HG03066 (cell line): ENCODE data around the gene PAQR7.
A peak's percentile ranks its signal among the peaks of the same experiment; 100 is the strongest.

Experiments used
- ATAC-seq: cut with Tn5 transposase; IDR thresholded peaks from one replicate; pipeline ENCODE4 v1.9.1; 2021; ENCODE audit warnings: low read depth; ENCODE audit not compliant: unreplicated experiment

The PAQR7 gene

GRCh38 chr1:25875856-25876692 is 566 bp upstream of the PAQR7 start:
- no peak for ATAC-seq

DNA sequence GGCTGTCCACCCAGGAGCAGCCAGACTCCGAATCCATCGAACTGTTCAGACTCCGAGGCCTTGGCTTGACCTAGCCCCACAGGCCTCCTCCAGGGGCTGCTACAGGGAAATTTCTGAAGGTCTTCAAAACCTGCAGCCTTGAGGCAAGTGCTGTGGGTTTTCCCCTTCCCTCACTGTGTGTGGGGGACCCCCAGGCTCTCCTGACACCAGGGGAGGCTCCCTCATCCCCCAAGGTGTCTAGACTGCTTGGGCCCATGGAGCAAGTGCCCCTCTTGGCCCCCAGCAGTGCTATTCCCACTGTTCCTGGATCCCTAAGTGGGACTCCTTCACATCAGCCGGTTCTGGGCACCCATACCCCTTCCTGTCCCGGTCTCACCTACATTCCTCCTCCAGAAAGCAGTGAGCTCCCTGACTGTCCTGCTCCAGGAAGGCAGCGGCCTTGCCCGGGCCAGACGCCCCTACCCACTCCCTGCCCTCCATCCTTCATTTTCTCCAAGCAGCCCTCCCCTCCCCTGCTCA is 814 bp downstream of the PAQR7 start:
- no peak for ATAC-seq

DNA sequence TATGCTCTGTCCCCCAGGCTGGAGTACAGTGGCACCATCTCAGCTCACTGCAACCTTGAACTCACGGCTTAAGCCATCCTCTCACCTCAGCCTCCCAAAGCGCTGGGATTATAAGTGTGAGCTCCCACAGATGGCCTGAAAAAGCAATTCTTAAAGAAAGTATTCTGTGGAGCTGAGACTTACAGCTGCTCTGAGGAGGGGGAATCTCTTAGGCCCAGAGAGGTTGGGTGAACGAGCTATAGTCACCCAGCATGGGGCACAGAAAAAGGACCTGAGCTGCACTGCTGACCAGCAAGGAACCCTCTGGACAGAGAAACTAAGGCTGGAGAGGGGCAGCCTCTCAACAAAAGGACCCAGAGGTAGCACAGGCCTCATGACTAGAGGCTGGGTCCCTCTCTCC is 1.3 kb downstream of the PAQR7 start:
- ATAC-seq, result no peak

DNA sequence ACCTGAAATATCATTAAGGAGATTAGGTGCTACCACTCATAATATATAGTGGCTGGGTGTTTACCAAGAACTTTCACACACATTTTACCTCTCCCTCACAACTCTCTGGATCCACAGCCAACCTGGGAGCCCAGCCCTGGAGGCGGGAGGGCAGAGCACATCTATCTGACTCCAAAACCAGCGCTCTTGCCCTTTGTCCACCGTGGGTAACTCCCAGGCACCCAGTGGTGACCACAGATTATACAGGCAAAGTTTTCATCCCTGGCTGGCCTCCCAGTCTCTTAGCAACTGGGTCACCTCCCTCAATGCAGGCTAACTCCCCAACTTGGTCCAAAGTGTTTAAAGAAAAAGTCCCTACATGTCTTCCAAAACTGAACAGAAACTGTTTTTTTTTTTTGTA is 2.4 kb downstream of the PAQR7 start:
- no peak for ATAC-seq

DNA sequence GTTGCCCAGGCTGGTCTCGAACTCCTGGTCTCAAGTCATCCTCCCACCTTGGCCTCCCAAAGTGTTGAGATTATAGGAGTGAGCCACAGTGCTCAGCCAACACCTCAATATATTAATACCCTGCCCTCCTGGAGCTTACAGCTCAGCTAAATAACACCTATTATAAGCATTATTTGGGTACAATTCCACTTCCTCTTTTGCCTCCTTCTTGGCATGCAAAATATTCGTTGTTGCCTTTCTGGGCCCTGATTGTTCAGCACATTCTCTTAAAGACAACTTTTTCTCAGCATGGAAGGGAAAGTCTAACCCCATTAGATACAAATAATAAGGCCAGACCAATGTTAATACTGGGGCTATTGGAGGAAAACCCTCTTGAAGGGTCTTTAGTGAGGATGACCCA is 2.8 kb downstream of the PAQR7 start:
- ATAC-seq, result no peak

DNA sequence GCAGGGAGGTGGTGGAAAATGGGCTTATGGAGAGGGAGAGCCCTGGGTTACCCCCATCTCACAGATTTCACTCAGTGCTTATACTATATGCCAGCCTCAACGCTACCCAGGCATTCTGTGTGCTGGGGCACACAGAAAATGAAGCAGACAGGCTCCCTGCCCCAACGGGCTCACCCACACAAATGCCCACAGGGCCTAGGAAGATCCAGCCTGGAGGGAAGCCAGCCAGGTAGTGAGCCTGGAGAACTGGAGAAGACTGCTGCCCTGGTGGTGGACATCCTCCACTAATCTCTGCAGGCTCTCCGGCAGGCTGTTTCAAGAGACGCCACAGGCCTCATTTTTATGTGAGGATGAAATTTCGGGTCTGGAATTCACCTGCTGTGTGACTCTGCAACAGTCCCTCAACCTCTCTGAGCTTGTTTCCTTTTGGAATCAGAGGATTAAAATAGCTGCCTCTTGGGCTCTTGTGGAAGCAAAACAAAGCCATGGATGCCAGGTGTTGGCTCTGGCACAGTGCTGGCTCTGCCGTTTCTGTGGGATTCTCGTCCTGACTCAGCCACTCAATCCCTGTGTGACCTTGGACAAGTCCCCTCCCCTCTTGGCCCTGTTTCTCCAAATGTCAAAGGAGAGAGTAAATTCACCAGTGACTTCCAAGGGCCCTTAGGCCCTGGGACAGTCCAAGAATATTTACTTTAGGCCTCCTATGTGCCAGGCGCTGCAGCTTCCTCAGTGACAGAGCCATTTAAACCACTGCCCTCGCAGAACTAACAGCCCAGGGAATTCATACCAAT is 3.6 kb downstream of the PAQR7 start:
- no peak for ATAC-seq

DNA sequence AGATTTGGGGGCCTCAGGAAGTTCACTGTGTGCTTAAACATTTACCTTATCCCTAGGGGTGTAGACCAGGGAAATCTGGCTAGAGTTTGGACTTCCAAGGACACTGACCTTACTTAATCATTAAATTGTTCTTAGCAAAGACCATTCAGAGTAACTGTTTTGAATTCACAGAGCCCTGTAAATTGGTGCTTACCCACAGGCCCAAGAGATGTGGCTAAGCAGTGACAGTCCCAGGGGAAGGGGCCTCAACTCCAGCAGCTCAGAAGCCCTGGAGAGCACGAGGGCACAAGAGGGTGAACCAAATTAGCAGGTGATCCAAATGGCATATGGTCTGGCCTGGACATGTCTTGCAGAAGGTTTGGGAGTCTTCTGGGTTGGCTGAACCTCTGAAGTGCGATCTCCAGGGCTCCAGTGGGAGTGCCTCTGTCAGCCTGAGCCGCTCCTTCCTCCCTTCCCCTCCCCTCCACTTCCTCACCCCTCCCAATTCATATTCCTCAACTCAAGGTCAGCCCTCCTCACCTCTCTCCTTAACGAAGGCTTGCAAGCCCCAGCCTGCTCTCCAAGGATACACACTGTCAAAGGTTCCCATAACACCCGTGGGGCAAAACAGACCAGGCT is 4.3 kb downstream of the PAQR7 start:
- ATAC-seq, result no peak

DNA sequence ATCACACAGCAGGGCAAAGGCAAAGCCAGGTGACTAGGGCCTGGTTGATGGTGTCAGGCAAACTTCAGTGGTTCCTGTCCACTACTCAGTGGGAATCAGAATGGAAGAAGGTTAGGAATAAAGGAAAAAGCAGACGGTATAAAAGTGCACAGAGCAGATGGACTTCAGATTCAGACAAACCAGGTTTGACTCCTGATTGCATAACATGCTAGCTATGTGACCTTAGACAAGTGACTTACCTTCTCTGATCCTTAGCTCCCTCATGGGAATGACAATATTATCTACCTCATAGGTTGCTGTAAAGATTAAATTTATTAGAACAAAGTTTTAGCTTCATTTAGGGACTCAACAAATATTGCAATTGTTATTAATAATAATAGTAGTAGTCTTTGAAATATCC is 4.9 kb downstream of the PAQR7 start:
- ATAC-seq, result no peak

DNA sequence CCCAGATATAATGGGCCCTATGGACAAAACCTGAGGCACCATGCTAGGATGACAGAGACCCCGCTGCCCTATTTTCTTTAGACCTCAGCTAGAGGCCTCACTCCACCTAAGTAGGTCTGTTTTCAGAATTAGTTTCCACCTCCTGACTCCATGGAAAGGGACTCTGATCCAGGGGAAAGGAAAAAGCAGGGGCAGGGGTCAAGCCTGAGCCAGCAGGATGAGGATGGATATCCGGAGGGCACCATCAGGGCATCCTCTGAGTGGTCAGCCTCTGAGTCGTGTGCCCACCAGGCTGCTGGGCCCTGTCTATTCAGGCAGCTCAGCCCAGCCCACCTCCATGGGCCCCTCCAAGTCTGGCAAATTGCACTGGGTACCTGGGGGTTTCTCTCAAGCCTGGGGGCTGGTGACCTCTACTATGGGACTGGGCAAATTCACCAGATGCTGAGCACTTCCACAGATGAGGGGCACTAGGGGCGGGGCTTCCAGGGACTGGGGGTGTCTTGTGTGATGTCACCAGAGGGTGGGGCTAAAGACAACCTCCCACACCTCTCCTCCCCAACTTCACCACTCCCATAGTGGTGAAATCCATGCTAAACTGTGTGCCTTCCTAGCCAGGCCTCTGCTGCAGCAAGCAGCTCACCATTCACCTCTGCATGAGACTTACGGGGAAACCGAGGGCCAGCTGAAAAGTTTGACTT is 5.5 kb downstream of the PAQR7 start:
- ATAC-seq, result no peak

- no peak for ATAC-seq
Observed at GRCh38 chr1:25867210-25867991, 8.1 kb downstream of the PAQR7 start.

- no peak for ATAC-seq
Observed at GRCh38 chr1:25866288-25866687, 9.2 kb downstream of the PAQR7 start.

GRCh38 chr1:25864434-25864833 is 11.1 kb downstream of the PAQR7 start:
- ATAC-seq, result no peak

- ATAC-seq, result no peak
Observed at GRCh38 chr1:25863486-25864262, 11.8 kb downstream of the PAQR7 start.

DNA sequence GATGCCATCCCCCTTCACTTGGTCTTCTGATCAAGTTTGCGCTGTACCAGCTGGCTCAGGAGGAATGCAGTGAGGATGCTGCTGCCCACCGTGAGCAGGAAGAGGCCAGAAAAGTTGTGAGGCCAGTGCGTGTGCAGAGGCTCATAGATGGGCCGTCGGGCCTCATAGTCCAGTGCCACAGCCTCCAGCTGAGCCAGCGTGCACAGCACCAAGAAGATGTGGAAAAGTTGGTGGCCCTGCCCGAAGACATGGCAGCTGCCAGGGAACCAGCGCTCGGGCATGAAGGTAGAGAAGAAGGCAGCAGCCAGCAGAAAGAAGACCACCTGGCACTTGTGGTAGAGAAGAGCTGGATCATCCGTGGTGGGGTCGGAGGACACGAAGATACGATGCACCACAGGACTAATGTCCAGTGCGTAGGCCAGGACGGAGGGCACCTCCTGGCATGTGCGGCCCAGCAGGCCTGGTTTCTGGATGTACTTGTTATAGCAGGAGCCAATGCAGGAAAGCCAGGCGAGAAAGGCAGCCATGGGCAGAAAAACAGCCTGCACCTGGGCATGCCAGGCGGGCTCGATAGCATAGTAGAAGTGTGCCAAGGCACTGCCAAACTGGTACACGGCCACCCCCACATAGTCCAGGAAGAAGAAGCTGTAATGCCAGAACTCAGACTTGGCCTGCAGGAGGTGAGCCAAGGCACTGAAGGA is 12.6 kb downstream of the PAQR7 start:
- no peak for ATAC-seq

- ATAC-seq, result no peak
Observed at GRCh38 chr1:25861316-25862286, 13.9 kb downstream of the PAQR7 start.

DNA sequence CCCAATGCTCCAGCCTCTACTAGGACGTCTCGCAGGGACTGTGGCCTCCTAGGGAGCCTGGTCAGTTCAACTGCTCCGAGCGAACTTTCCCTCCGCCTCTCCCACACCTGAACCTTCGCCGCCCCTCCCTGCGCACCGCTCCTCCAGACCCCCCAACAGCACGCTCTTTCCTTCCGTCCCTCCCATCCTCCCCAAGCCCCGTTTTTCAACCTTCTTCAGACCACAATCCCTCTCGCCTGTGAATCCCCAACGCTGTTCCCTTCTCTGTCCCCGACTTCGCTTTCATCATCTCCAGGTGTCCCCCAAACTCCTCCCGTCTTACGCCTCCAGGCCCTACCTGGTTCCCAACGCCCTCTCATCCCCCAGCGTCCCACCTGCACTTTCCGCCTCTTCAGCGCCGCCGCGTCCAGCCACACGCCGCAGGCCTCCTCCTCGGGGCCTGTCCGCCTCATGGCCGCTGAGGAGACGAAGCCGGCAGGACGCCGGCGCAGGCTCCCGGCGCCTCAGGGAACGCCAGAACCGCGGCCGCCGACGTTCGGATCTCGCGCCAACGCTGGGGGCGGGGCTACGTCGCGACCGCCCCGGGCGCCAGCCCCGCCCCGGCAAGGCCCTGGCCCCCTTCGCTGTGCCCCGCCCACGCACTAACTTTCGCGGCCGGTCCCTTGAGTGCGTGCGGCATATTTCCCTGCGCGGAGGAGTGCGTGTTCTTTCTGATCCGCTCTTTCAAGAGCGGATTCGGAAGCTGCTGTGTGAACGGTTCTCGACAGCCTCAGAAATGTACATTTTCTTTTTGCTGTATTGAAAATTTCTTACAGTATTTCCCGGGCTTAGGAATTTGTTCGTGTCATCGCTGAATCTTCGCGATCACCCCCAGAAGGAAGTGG is 16.4 kb downstream of the PAQR7 start, which contains the start of gene AUNIP:
TSS of gene AUNIP (minus strand) at position 552 of the 884 bp plus-strand sequence. CDS start at position 452, 100 bp downstream.
- peak; percentile 95 for ATAC-seq
